H9 (cell line): ENCODE data around the gene ECSCR. TPM values are rescaled to one million over a fixed set of nuclear protein-coding genes. Genes with fewer than 3 reads are reported as not detected.

Experiments
- DNase-seq: peaks from one replicate; pipeline ENCODE4 v3.0.0-alpha.2; 2017
- H2AFZ ChIP-seq: one replicate; pipeline ENCODE4 v1.6.1; 2013; ENCODE audit warnings: mild to moderate bottlenecking, low read length, control low read depth, moderate library complexity
- H2AK5ac ChIP-seq: 2 replicates; pipeline ENCODE4 v1.6.1; 2013; ENCODE audit warnings: low read length, control low read depth, mixed read lengths; ENCODE audit not compliant: insufficient read length
- H2BK120ac ChIP-seq: one replicate; pipeline ENCODE4 v1.6.1; 2013; ENCODE audit warnings: low read depth, mild to moderate bottlenecking, low read length, control low read depth, inconsistent platforms; ENCODE audit not compliant: poor library complexity, severe bottlenecking
- H2BK12ac ChIP-seq: 2 replicates; pipeline ENCODE4 v1.6.1; 2013; ENCODE audit warnings: low read length, control low read depth, mixed read lengths, low read depth; ENCODE audit not compliant: insufficient read length
- H2BK15ac ChIP-seq: 2 replicates; pipeline ENCODE4 v1.6.1; 2013; ENCODE audit warnings: low read depth, low read length, control low read depth
- H2BK20ac ChIP-seq: one replicate; pipeline ENCODE4 v1.6.1; 2013; ENCODE audit warnings: low read depth, mild to moderate bottlenecking, low read length, control low read depth, inconsistent platforms; ENCODE audit not compliant: poor library complexity, severe bottlenecking
- H2BK5ac ChIP-seq: 2 replicates; pipeline ENCODE4 v1.6.1; 2013; ENCODE audit warnings: low read length, control low read depth, mixed read lengths; ENCODE audit not compliant: insufficient read length
- H3K14ac ChIP-seq: 2 replicates; pipeline ENCODE4 v1.6.1; 2013; ENCODE audit warnings: low read length, control low read depth; ENCODE audit not compliant: insufficient read depth
- H3K18ac ChIP-seq: 2 replicates; pipeline ENCODE4 v1.6.1; 2013; ENCODE audit warnings: low read depth, mild to moderate bottlenecking, mixed read lengths, low read length, control low read depth; ENCODE audit not compliant: insufficient read length
- H3K23ac ChIP-seq: 2 replicates; pipeline ENCODE4 v1.6.1; 2013; ENCODE audit warnings: low read length, control low read depth, mixed read lengths, low read depth; ENCODE audit not compliant: insufficient read length
- H3K23me2 ChIP-seq: 2 replicates; pipeline ENCODE4 v1.6.1; 2013; ENCODE audit warnings: low read depth, mild to moderate bottlenecking, mixed read lengths, low read length, control low read depth; ENCODE audit not compliant: insufficient read length, poor library complexity, severe bottlenecking
- H3K27ac ChIP-seq: 2 replicates; pipeline ENCODE4 v1.5.1; 2013; ENCODE audit warnings: low read length, control low read depth, mixed read lengths, low read depth; ENCODE audit not compliant: insufficient read length
- H3K27me3 ChIP-seq: 2 replicates; pipeline ENCODE4 v1.6.1; 2013; ENCODE audit warnings: low read length, control low read depth, inconsistent platforms; ENCODE audit not compliant: insufficient read depth
- H3K4ac ChIP-seq: 2 replicates; pipeline ENCODE4 v1.6.1; 2013; ENCODE audit warnings: low read depth, mild to moderate bottlenecking, control low read depth, inconsistent platforms, low read length, moderate library complexity
- H3K4me1 ChIP-seq: 2 replicates; pipeline ENCODE4 v1.6.1; 2013; ENCODE audit warnings: low read length, control low read depth, inconsistent platforms; ENCODE audit not compliant: insufficient read depth
- H3K4me2 ChIP-seq: 2 replicates; pipeline ENCODE4 v1.6.1; 2013; ENCODE audit warnings: low read length, control low read depth, mixed read lengths; ENCODE audit not compliant: insufficient read length, insufficient read depth
- H3K56ac ChIP-seq: 2 replicates; pipeline ENCODE4 v1.6.1; 2013; ENCODE audit warnings: low read depth, mild to moderate bottlenecking, mixed read lengths, low read length, control low read depth; ENCODE audit not compliant: insufficient read length
- H3K79me1 ChIP-seq: 2 replicates; pipeline ENCODE4 v1.6.1; 2013; ENCODE audit warnings: low read depth, mild to moderate bottlenecking, moderate library complexity, low read length, control low read depth, inconsistent platforms; ENCODE audit not compliant: insufficient read depth, poor library complexity, severe bottlenecking
- H3K79me2 ChIP-seq: 2 replicates; pipeline ENCODE4 v1.6.1; 2013; ENCODE audit warnings: low read length, control low read depth, inconsistent platforms; ENCODE audit not compliant: insufficient read depth
- H3K9ac ChIP-seq: 2 replicates; pipeline ENCODE4 v1.6.1; 2013; ENCODE audit warnings: low read length, control low read depth, mixed read lengths; ENCODE audit not compliant: insufficient read length; ENCODE audit errors: extremely low read depth
- H3K9me3 ChIP-seq: one replicate; pipeline ENCODE4 v1.6.1; 2013; ENCODE audit warnings: low read depth, low read length, inconsistent platforms; ENCODE audit not compliant: control insufficient read depth
- H3T11ph ChIP-seq: one replicate; pipeline ENCODE4 v1.6.1; 2013; ENCODE audit warnings: mild to moderate bottlenecking, low read length, control low read depth, inconsistent platforms
- H4K20me1 ChIP-seq: one replicate; pipeline ENCODE4 v1.6.1; 2013; ENCODE audit not compliant: control insufficient read depth, insufficient read length, insufficient read depth
- H4K5ac ChIP-seq: 2 replicates; pipeline ENCODE4 v1.6.1; 2013; ENCODE audit warnings: low read depth, mild to moderate bottlenecking, mixed read lengths, low read length, control low read depth; ENCODE audit not compliant: insufficient read length
- H4K8ac ChIP-seq: replicated peaks from 2 replicates; pipeline ENCODE4 v1.6.1; 2013; ENCODE audit warnings: low read length, control low read depth, mixed read lengths, low read depth; ENCODE audit not compliant: insufficient read length
- H4K91ac ChIP-seq: 2 replicates; pipeline ENCODE4 v1.6.1; 2013; ENCODE audit warnings: low read depth, mild to moderate bottlenecking, moderate library complexity, mixed read lengths, low read length, control low read depth; ENCODE audit not compliant: insufficient read length
- H3K27ac Mint-ChIP-seq, 3 experiments: 2 replicates in 2 of 3; 3 replicates in 1 of 3; pipeline ENCODE4 v1.8.0; 2020 to 2021; ENCODE audit warnings: mixed read lengths in 3 of 3, mild to moderate bottlenecking in 1 of 3, moderate library complexity in 1 of 3
- H3K27me3 Mint-ChIP-seq: 2 replicates; pipeline ENCODE4 v1.8.0; 2021; ENCODE audit warnings: low read depth, mild to moderate bottlenecking, moderate library complexity, mixed read lengths
- H3K36me3 Mint-ChIP-seq, 3 experiments: 2 replicates in 2 of 3; 3 replicates in 1 of 3; pipeline ENCODE4 v1.8.0; 2020 to 2021; ENCODE audit warnings: low read depth in 3 of 3, mixed read lengths in 3 of 3; ENCODE audit not compliant: insufficient read depth in 1 of 3
- H3K4me1 Mint-ChIP-seq, 2 experiments: 2 replicates each; pipeline ENCODE4 v1.8.0; 2020; ENCODE audit warnings: mixed read lengths in 2 of 2
- H3K4me3 Mint-ChIP-seq, 2 experiments: 2 replicates in 1 of 2; 3 replicates in 1 of 2; pipeline ENCODE4 v1.8.0; 2020 to 2021; ENCODE audit warnings: mild to moderate bottlenecking in 2 of 2, mixed read lengths in 2 of 2, moderate library complexity in 1 of 2
- H3K9me3 Mint-ChIP-seq, 2 experiments: 2 replicates in 1 of 2; 3 replicates in 1 of 2; pipeline ENCODE4 v1.8.0; 2020; ENCODE audit warnings: mild to moderate bottlenecking in 2 of 2, mixed read lengths in 2 of 2, moderate library complexity in 1 of 2
- CTCF ChIP-seq: fragments of 200-600 bp; sonication (generic); conservative IDR thresholded peaks from 3 replicates; pipeline ENCODE4 v1.8.0; 2021; ENCODE audit warnings: antibody characterized with exemption, mild to moderate bottlenecking
- WGBS: extraction: QIAGEN DNeasy Blood & Tissue Kit; methylation state at CpG from one replicate; pipeline ENCODE4 v1.1.7; 2013; ENCODE audit warnings: missing lambda C conversion rate, low lambda C conversion rate, mixed read lengths; ENCODE audit not compliant: insufficient read length; ENCODE audit errors: extremely low coverage; 5-methylcytosine and 5-hydroxymethylcytosine counted together
- total RNA-seq: library from RNA; stranded (reverse); gene quantifications from 2 replicates; pipeline ENCODE4 v1.2.1, GENCODE V29; 2021

ECSCR gene
- total RNA-seq, 1 experiment from 2014 or later, result 1.6 TPM

DNA sequence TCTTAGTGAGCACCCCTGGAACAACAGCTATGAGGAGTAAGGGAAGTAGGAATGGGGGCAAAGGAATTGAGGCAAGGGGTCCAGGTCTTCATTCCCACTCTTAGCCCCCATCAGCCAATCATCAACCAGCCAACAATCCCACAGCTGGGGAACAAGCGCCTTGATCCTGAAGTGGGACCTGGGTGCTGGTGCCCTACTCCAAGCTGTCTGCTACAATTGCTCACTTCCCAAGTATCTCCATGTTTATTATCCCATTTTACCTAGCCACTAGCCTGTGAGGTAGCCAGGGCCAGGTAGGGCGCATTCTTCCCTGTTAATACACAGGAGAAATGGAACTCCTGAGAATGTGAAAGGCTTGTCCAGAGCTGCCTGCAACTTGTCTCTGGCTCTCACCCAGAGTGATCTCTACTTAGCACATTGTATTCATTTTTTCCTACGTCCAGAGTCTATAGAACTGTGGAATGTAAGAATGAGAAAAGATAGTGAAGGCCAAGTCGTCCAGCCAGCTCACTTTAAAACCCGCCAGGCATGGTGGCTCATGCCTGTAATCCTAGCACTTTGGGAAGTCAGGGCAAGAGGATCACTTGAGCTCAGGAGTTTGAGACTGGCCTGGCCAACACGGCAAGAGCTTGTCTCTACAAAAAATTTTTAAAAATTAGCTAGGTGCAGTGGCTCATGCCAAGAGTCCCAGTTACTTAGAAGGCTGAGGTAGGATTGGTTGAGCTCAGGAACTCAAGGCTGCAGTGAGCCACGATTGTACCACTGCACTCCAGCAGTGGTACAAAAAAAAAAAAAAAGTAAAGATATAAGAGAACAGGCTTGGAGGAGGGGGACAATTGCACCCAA lies 17.0 kb downstream of the ECSCR start:
- Histone ChIP-seq H2AK5ac (no peak overlapping the region), H4K20me1 (no peaks in the 10 kb centered on the region), H4K8ac (no peak overlapping the region), H3K23me2 (no peaks in the 10 kb centered on the region), H4K5ac (no peak overlapping the region), H3K4ac (no peak overlapping the region), H3T11ph (no peak overlapping the region), H4K91ac (no peak overlapping the region), H3K9ac (no peak overlapping the region), H2BK12ac (no peak overlapping the region), H3K4me2 (no peak overlapping the region), H3K79me1 (no peaks in the 10 kb centered on the region), H2BK15ac (no peak overlapping the region), H2BK120ac (no peak overlapping the region), H3K79me2 (no peaks in the 10 kb centered on the region), H3K27me3 (no peaks in the 10 kb centered on the region), H3K9me3 (no peaks in the 10 kb centered on the region), H3K18ac (no peak overlapping the region), H3K4me1 (no peaks in the 10 kb centered on the region), H2BK5ac (no peak overlapping the region), H3K23ac (no peak overlapping the region), H3K56ac (no peak overlapping the region), H2BK20ac (no peak overlapping the region), H2AFZ (no peak overlapping the region), H3K14ac (no peak overlapping the region), H3K27ac (no peak overlapping the region)
- WGBS, result no CpG with 5 or more reads among the region's 7 CpGs
- Mint-ChIP-seq H3K4me3 (no peak overlapping the region), H3K36me3 (no peaks in the 10 kb centered on the region), H3K4me1 (peaks cover 9 to 14% of the 10 kb centered on the region in 2 experiments), H3K9me3 (no peaks in the 10 kb centered on the region), H3K27me3 (peaks cover 3% of the 10 kb centered on the region), H3K27ac (no peak overlapping the region; a peak in 1 of 7 replicates)
- no peak for TF ChIP-seq CTCF
- no peak for DNase-seq
